GM13976 (cell line): ENCODE measurements around the gene PSMB10.
"Not testable (repeated sequence)": the region's sequence is repeated elsewhere in the genome, so short reads cannot be mapped to it uniquely, and the experiment has no call there.

Experiments used
- DNase-seq: peaks from one replicate; pipeline ENCODE4 v3.0.0; 2012; ENCODE audit warnings: low spot score
- in situ Hi-C: fragments of 300-500 bp; cut with MboI; formaldehyde crosslinking; loops from one replicate; pipeline ENCODE4 v1.12.0; 2022; ENCODE audit warnings: low sequenced_read_pairs, mixed read lengths, inconsistent platforms; ENCODE audit not compliant: unreplicated experiment
- TF ChIP-seq, protein P1 (sequence below): IDR thresholded peaks from 2 replicates; pipeline ENCODE4 v1.5.1; 2012; ENCODE audit warnings: borderline replicate concordance, mild to moderate bottlenecking; ENCODE audit not compliant: insufficient read depth; ENCODE audit errors: extremely low read depth, missing control alignments, control extremely low read depth

Gene PSMB10

DNA sequence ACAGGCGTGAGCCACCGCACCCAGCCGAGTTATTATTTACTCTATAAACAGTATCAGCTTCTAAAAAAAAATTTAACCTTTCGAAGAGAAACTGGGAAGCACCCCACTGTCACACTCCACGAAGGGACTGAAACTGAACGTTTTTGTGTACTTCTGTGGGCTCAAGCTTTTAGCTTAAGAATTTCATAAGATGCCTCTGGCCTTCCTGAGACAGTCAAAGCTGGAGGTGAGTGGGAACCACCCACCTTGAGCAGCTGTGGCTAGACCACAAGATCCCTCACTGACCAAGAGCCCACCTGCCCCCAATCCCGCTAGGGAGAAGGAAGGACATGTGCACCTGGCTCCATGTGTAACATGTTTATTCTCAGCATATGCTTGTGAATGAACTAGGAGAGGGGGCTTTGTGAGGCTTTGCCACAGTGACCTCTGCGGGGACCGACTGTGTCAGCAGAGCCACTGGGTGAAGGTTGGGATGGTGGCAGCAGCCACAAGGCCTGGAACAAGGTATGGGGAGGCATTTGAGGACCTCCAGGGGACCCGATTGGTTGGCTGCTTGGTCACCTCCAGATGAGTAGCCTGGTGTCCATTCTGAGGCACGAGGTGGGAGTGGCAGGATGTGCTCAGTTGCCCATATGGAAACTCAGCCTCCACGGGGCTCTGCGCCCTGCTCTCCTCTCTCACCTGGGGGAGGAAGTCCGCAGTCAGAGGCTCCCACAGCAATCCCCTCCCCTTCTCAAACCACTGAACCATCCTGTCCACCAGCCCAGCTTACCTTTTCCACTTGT is 38.9 kb upstream of the PSMB10 start:
- DNase-seq: no peak
- in situ Hi-C loops: no loop called here
- TF ChIP-seq, protein P1, sequence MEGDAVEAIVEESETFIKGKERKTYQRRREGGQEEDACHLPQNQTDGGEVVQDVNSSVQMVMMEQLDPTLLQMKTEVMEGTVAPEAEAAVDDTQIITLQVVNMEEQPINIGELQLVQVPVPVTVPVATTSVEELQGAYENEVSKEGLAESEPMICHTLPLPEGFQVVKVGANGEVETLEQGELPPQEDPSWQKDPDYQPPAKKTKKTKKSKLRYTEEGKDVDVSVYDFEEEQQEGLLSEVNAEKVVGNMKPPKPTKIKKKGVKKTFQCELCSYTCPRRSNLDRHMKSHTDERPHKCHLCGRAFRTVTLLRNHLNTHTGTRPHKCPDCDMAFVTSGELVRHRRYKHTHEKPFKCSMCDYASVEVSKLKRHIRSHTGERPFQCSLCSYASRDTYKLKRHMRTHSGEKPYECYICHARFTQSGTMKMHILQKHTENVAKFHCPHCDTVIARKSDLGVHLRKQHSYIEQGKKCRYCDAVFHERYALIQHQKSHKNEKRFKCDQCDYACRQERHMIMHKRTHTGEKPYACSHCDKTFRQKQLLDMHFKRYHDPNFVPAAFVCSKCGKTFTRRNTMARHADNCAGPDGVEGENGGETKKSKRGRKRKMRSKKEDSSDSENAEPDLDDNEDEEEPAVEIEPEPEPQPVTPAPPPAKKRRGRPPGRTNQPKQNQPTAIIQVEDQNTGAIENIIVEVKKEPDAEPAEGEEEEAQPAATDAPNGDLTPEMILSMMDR: no peak

DNA sequence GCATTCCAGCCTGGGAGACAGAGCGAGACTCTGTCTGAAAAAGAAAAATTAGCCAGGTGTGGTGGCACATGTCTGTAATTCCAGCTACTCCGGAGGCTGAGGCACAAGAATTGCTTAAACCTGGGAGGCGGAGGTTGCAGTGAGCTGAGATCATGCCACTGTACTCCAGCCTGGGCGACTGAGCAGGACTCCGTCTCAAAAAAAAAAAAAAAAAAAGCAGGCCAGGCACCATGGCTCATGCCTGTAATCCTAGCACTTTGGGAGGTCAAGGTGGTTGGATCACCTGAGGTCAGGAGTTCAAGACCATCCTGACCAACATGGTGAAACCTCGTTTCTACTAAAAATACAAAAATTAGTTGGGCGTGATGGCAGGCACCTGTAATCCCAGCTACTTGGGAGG is 35.6 kb upstream of the PSMB10 start:
- DNase-seq, in situ Hi-C loops: not testable (repeated sequence)

- in situ Hi-C loops: no loop called here
Measured at GRCh38 chr16:67971111-67971510, 34.5 kb upstream of the PSMB10 start.

DNA sequence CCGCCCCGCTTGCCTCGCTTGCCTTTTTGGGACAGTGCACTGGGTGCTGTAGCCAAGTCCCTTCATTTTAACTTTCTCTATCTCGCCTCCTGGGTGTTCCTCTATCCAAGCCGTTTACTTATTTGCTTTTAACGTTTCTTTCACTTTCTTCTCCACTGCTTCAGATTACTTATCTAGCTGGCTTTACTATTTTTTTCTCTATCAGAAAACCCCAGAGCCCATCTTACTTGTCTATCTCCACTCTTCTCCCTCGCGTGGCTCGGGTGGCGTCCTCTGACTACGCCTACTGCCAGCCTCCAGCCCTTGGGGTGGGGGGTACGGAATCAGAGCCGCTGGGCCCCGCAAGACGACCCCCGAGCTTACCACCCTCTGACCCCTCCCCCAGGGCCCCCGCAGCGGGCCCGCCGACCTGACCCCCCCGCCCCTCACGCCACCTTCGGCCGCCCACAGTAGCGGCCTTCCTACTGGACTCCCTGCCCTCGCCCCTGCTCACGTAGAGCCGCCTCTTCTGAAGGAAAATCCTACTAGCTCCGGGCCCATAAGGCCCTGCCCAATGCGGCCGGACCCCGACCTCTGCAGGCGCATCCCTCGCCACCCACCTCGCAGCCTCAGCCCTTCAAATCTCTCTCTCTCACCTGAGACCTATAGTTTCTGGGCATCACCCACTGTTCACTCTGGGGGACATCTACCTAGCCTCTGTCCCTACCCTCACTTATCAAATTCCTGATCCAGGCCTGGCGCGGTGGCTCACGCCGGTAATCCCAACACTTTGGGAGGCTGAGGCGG is 32.8 kb upstream of the PSMB10 start:
- in situ Hi-C loops: no loop called here
- TF ChIP-seq, protein P1: no peak
- peak; percentile 60 for DNase-seq

More at GRCh38 chr16:67971111-67971510, 34.5 kb upstream of the PSMB10 start:
- DNase-seq: no peak
- TF ChIP-seq, protein P1: no peak

DNA sequence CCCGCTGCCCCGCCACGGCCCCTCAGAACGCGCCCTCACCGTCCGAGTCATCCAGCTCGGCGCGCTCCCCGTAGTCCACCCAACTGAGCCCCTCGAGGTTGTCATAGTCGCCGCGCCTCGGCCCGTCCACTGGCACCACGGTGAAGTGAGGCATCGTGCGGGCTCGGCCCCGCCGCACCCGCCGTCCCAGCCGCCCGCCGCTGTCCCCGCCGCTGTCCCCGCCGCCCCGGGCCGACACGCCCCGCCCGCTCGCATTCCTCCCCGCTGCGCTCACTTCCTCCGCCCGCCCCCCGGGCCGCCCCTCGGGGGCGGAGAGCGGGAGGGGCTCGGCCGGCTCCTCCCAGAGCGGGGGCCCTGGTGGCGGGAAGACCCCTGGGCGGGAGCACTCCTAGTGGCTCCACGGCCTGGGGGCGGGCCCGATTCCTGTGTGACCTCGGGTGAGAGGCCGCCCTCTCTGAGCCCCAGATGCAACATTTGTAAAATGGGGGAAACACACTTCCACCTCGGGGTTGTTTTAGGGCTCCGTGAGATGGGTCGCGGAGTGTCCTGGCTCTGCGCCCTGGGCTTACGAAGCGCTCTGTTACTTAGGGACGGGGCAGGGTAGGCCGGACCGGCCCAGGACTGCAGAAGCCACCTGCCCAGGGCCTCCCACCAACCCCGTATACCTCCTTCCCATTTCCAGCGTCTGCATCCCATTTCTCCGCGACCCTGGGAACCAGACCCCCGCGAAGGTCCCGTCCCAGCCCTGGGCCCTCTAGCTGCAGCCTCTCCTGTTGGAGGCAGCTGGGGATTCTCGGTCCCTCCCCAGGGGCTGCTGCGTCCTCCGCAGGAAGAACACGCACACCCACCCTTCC is 32.0 kb upstream of the PSMB10 start, which contains the start of gene SLC12A4:
SLC12A4 (minus strand) TSS at position 238 of the 854 bp plus-strand sequence; CDS start at position 154, 84 bp downstream.
- peak; percentile 99 for DNase-seq
- TF ChIP-seq, protein P1: no peak
- in situ Hi-C loops: no loop called here

- in situ Hi-C loops: no loop called here
- peak; percentile 69 for DNase-seq
- TF ChIP-seq, protein P1: no peak
Measured at GRCh38 chr16:67967958-67968399, 31.3 kb upstream of the PSMB10 start.
